PC-9 (cell line): Measurements from ENCODE around the gene RAB11FIP5.

Source experiments
- EZH2 ChIP-seq: fragments of 200-600 bp; sonication (generic); IDR thresholded peaks from 2 replicates; pipeline ENCODE4 v1.8.0; 2017; ENCODE audit warnings: antibody characterized with exemption, low read depth
- TF ChIP-seq, protein P1 (sequence below): fragments of 200-600 bp; sonication (generic); conservative IDR thresholded peaks from 2 replicates; pipeline ENCODE4 v1.6.1; 2017; ENCODE audit warnings: mixed run types, antibody characterized with exemption, mild to moderate bottlenecking, moderate library complexity

DNA sequence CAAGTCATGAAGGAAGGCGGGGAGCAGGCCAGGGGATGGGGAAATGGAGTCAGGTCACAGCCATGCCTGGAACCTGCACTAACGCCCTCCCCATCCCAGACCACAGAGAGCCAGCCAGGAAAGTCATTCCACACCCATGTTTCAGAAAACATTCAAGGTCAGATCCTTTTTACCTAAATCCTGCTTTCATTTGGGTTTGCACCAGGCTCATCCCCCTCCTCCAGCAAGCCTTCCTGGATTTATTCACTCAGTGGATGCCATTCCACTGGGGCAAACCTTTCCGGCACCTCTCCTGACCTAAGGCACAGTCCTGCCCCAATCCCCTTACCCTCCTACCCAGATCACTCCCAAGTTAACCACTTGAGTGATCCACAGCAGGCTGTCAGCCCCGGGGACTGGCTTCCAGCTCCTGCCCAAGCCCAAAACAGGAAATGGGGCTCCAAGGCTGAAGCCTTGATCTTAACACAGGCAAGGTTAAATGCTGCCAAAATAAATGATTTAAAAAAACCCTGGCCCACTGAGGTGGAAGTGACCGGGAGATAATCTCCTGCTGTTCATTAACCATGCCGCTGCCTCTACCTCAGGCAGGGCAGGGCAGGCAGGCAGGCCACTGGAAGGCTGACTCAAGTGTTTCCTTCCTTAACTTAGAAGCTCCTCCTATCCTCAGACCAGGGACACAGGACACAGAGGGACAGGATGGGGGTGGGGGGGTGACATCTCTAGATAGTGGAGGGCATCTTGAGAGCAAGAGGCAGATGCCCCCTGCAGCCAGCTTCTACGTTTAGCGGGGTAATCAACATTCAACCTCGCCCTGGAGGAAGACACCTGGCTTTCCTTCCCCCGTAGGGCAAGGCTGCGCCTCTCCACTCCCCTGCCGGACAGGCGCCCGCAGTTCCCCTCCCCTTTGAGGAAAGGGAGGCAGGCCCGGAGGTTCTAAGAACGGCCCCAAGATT, 1.4 kb downstream of the RAB11FIP5 start:
- TF ChIP-seq, protein P1, sequence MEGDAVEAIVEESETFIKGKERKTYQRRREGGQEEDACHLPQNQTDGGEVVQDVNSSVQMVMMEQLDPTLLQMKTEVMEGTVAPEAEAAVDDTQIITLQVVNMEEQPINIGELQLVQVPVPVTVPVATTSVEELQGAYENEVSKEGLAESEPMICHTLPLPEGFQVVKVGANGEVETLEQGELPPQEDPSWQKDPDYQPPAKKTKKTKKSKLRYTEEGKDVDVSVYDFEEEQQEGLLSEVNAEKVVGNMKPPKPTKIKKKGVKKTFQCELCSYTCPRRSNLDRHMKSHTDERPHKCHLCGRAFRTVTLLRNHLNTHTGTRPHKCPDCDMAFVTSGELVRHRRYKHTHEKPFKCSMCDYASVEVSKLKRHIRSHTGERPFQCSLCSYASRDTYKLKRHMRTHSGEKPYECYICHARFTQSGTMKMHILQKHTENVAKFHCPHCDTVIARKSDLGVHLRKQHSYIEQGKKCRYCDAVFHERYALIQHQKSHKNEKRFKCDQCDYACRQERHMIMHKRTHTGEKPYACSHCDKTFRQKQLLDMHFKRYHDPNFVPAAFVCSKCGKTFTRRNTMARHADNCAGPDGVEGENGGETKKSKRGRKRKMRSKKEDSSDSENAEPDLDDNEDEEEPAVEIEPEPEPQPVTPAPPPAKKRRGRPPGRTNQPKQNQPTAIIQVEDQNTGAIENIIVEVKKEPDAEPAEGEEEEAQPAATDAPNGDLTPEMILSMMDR = 0 out of 2 replicates have a peak, but pooled peaks have one; percentile 5
- no peak for TF ChIP-seq EZH2
